LHCN-M2 (cell line): ENCODE data around the gene SRXN1. TPM values are rescaled to one million over a fixed set of nuclear protein-coding genes. Genes with fewer than 3 reads are reported as not detected.

Experiments
- DNase-seq: peaks from one replicate; pipeline ENCODE4 v3.0.0-alpha.2; 2012; ENCODE audit warnings: low read depth
- total RNA-seq: library from RNA; depleted of rRNA; stranded (reverse); fragments of >200 nt; gene quantifications from 2 replicates; pipeline ENCODE4 v1.2.3, GENCODE V29; 2014; rRNA removed

Gene SRXN1
- total RNA-seq, 1 experiment from 2014 or later = 57.6 TPM

DNA sequence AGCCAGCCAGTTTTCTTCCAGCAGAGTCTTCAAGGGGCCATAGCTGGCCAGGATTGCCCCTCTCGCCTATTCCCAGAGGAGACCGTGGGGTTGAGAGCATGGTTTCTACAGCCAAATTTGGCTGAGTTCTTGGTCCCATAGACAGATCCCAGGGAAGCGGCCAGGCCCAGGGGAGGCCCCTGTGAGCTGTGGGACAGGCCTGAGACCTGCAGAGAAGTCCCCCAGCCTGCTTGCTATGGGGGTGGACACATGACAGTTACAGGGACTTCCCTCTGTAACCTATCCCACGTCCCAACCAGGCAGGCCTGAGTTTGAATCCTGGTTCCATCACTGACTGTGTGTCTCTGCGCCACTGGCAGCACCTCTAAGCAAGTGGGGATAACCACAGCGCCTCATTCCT lies 45.5 kb downstream of the SRXN1 start:
- DNase-seq = no peak

DNA sequence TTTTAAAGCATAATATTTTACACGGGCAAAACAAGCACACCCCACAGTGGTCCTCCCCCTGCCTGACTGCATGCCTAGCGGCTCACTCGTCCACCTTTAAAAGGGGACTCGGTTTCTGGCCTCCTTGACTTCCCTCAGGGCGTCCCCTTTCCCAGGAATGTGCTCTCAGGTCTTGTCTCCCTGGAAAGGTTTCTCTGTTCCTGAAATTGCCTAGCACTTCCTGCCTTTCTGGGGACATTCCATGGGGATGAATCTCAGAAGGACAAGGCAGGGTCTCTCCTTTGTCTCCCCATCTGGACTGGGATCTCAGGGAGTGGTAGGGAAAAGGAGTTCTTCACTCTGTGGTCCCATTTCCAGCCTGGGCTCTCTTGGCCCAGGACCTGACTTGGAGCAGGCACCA lies 47.8 kb downstream of the SRXN1 start:
- no peak for DNase-seq

DNA sequence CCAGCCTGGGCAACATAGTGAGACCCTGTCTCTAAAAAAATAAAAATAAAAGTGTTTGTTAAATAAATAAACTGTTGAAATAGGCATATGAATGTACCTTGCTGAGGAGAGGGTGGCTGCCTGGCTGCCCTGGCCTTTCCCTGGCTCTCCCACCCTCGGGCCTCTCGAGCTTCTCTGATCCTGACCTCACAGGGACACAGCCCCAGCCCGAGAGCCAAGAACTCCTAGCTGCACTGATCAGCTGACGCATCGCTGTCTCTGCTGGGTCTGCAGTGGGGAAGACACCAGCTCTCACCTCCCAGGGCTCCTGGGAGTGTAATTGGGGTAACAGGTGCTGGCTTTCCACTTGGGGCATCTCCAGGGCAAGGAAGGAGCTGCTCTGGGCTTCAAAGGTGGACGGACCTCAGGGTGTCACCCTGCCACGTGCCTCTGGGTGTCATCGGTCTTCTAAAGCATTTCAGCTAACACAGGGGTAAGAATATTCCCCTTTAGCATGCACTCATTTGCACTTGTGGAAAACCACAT lies 49.8 kb downstream of the SRXN1 start:
- DNase-seq = no peak

DNA sequence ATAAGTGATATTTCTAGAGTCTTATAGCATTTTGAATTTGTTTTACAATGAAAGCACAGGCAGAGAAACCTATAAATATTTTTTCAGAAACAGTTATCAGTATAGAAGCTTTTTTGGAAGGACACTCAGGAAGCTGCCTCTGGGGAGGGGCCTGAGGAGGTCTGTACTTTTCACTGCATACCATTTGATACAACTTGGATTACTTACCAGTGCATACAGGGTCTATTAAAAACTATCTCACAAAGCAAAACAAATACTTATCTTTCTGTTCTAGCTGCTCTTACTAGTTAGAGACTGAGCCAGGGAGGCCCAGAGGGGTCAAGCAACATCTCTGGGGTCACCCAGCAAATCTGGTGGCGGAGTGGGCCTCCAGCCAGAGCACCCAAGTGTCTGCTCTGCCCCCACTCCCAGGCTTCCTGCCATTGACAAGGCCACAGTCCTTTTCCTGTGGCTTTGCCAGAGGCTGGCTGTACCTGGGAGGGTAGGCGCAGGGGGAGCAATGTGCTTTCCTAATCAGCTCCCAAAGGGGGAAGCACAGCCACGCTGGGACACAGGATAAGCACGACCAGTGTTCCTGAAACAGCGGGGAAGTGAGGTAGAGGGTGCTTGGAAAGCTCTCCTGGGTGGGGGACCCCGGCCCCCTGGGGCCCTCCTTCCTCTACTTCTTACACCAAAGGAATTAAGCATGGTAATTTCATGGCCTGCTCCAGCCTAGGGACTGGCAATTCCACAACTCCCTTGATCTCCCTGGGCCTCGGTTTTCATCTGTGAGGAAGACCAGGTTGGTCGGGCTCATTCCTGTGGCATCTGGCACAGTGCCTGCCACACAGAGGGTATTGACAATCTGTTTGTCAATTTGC lies 50.7 kb downstream of the SRXN1 start:
- DNase-seq = no peak

DNA sequence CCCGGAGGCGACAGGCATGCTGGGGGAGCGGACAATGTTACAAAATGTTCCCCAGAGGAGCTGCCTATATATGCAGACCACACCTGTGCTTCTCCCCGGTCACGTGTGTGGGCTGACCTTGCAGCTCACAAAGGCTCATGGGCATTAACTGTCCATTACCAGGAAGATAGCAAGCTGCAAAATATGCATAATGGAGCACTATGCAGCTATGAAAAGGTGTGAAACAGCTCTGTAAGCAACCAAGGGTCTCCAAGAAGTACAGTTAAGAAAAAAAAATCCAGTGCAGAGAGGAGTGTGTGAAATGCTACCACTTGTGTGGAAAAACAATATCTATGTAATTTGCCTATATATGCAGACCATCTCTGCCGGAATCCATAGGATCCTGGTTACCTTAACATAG lies 52.3 kb downstream of the SRXN1 start:
- no peak for DNase-seq

DNA sequence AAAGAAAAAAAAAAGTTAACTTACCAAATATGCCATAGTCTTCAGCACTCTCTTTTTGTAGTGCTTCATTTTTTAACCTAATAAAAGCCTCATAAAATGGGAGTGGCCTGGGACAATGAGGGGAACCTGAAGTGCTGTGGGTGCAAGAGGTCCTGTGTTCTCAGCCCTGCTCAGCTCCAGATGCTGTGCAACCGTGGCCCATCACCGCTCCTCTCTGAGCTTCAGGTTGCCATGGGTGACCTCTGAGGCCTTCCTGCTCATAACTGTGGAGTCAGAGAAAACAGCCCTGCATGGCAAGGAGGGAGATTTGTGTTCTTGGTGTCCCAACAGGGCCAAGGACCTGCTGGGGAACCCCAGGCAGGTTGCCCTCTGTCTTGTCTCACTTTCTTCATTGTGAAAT lies 52.9 kb downstream of the SRXN1 start:
- no peak for DNase-seq

DNA sequence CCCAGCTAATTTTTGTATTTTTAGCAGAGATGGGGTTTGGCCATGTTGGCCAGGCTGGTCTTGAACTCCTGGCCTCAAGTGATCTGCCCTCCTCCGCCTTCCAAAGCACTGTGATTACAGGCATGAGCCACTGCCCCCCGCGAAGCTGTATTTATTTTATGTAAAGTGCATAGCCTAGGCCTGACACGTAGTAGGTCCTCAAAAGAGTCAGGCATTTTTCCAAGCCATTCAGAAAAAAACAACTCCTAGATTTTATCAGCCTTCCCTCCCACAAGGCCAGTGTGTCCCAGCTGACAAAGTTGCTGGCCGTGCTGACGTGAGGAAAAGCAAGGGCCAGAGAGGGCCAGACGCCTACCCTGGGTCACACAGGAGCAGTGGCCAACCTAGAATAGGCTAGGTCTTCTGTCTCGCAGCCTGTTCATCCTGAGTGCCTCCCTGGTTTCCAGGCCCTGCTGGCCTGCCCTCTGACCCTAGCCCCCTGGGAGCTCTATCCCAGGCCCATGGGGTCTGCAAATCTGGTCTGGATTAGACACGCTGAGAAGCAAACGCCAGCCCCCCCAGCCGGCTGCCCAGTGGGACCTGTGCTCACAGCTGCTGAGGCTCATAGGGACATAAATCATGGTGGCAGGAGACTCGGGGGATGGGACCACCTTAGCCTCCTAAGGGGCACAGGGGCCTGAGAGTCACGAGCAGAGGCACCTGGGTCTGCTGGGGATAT lies 54.7 kb downstream of the SRXN1 start:
- DNase-seq = no peak

DNA sequence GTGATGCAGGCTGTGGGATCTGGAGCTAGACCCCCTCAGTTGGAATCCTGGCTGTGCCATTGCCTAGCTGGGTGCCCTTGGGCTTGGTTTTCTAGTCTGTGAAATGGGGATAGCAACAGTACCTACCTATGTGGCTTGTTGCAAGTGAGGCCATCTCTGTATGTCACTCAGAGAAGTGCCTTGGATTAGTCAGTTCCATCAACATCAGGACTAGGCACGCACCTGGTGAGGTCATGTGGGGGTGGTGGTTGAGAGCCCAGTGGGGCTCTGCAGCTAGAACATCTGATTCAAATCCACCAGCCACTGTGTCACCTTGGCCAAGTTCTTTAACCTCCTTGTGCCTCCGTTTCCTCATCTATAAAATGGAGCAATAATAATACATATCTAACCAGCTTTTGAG lies 55.4 kb downstream of the SRXN1 start:
- DNase-seq = no peak

Other genes with a start within 250 kb of the SRXN1 start
- 80.2 and 91.0 TPM in 2 replicates for gene RBCK1, start 244.9 kb downstream of the SRXN1 start, total RNA-seq
- gene TBC1D20, start 190.7 kb downstream of the SRXN1 start, total RNA-seq = 30.0 and 34.6 TPM in 2 replicates
- gene CSNK2A1, start 109.4 kb downstream of the SRXN1 start, total RNA-seq = 116 and 137 TPM in 2 replicates
- gene TCF15, start 42.9 kb downstream of the SRXN1 start, total RNA-seq = not detected in 2 replicates
- gene SCRT2, start 22.6 kb upstream of the SRXN1 start, total RNA-seq = not detected in 2 replicates
- not detected in 2 replicates for gene SLC52A3, start 115.3 kb upstream of the SRXN1 start, total RNA-seq
- 7.6 and 8.8 TPM in 2 replicates for gene FAM110A, start 180.5 kb upstream of the SRXN1 start, total RNA-seq